ENCODE measurements around the gene PAX5. TPM values are rescaled to one million over a fixed set of nuclear protein-coding genes. Genes with fewer than 3 reads are reported as not detected.

The PAX5 gene
- polyA plus RNA-seq, 4 donors: 0.07 to 0.42 (median 0.16) TPM

GRCh38 chr9:36962691-36963090 is 71.4 kb downstream of the PAX5 start:
- DNase-seq (ENCODE audit: low read depth in 4 of 4, low spot score in 3 of 4): no peak

GRCh38 chr9:36961561-36962325 is 72.3 kb downstream of the PAX5 start:
- peak in 1 of 4 donors; percentile 39 for DNase-seq (ENCODE audit: low read depth in 4 of 4, low spot score in 3 of 4)

GRCh38 chr9:36961051-36961450 is 73.0 kb downstream of the PAX5 start:
- DNase-seq (ENCODE audit: low read depth in 4 of 4, low spot score in 3 of 4): no peak

- DNase-seq (ENCODE audit: low read depth in 4 of 4, low spot score in 3 of 4): no peak
Measured at GRCh38 chr9:36960575-36960955, 73.5 kb downstream of the PAX5 start.

- no peak for DNase-seq (ENCODE audit: low read depth in 4 of 4, low spot score in 3 of 4)
Measured at GRCh38 chr9:36959681-36960574, 74.1 kb downstream of the PAX5 start.

- DNase-seq (ENCODE audit: low read depth in 4 of 4, low spot score in 3 of 4): no peak
Measured at GRCh38 chr9:36956908-36957307, 77.2 kb downstream of the PAX5 start.

- no peak for DNase-seq (ENCODE audit: low read depth in 4 of 4, low spot score in 3 of 4)
Measured at GRCh38 chr9:36950389-36950788, 83.7 kb downstream of the PAX5 start.

GRCh38 chr9:36949466-36949865 is 84.6 kb downstream of the PAX5 start:
- no peak for DNase-seq (ENCODE audit: low read depth in 4 of 4, low spot score in 3 of 4)

GRCh38 chr9:36948051-36948450 is 86.0 kb downstream of the PAX5 start:
- no peak for DNase-seq (ENCODE audit: low read depth in 4 of 4, low spot score in 3 of 4)

GRCh38 chr9:36946653-36947052 is 87.4 kb downstream of the PAX5 start:
- no peak for DNase-seq (ENCODE audit: low read depth in 4 of 4, low spot score in 3 of 4)

GRCh38 chr9:36945999-36946398 is 88.1 kb downstream of the PAX5 start:
- DNase-seq (ENCODE audit: low read depth in 4 of 4, low spot score in 3 of 4): no peak

GRCh38 chr9:36942891-36943290 is 91.2 kb downstream of the PAX5 start:
- no peak for DNase-seq (ENCODE audit: low read depth in 4 of 4, low spot score in 3 of 4)

GRCh38 chr9:36941441-36941840 is 92.6 kb downstream of the PAX5 start:
- DNase-seq (ENCODE audit: low read depth in 4 of 4, low spot score in 3 of 4): no peak

GRCh38 chr9:36940881-36941280 is 93.2 kb downstream of the PAX5 start:
- DNase-seq (ENCODE audit: low read depth in 4 of 4, low spot score in 3 of 4): no peak

- DNase-seq (ENCODE audit: low read depth in 4 of 4, low spot score in 3 of 4): no peak
Measured at GRCh38 chr9:36940500-36940853, 93.6 kb downstream of the PAX5 start.

- DNase-seq (ENCODE audit: low read depth in 4 of 4, low spot score in 3 of 4): no peak
Measured at GRCh38 chr9:36939655-36940499, 94.2 kb downstream of the PAX5 start.

GRCh38 chr9:36939214-36939613 is 94.9 kb downstream of the PAX5 start:
- no peak for DNase-seq (ENCODE audit: low read depth in 4 of 4, low spot score in 3 of 4)

GRCh38 chr9:36938617-36939016 is 95.5 kb downstream of the PAX5 start:
- DNase-seq (ENCODE audit: low read depth in 4 of 4, low spot score in 3 of 4): no peak

GRCh38 chr9:36937951-36938350 is 96.1 kb downstream of the PAX5 start:
- DNase-seq (ENCODE audit: low read depth in 4 of 4, low spot score in 3 of 4): no peak

GRCh38 chr9:36937346-36937745 is 96.7 kb downstream of the PAX5 start:
- DNase-seq (ENCODE audit: low read depth in 4 of 4, low spot score in 3 of 4): no peak

- DNase-seq (ENCODE audit: low read depth in 4 of 4, low spot score in 3 of 4): no peak
Measured at GRCh38 chr9:36936498-36936831, 97.6 kb downstream of the PAX5 start.
